PC-9 (cell line): ENCODE measurements around the gene EXOC2.

Experiments
- EZH2 ChIP-seq: fragments of 200-600 bp; sonication (generic); IDR thresholded peaks from 2 replicates; pipeline ENCODE4 v1.8.0; 2017; ENCODE audit warnings: antibody characterized with exemption, low read depth
- TF ChIP-seq, protein P1 (sequence below): fragments of 200-600 bp; sonication (generic); conservative IDR thresholded peaks from 2 replicates; pipeline ENCODE4 v1.6.1; 2017; ENCODE audit warnings: mixed run types, antibody characterized with exemption, mild to moderate bottlenecking, moderate library complexity

DNA sequence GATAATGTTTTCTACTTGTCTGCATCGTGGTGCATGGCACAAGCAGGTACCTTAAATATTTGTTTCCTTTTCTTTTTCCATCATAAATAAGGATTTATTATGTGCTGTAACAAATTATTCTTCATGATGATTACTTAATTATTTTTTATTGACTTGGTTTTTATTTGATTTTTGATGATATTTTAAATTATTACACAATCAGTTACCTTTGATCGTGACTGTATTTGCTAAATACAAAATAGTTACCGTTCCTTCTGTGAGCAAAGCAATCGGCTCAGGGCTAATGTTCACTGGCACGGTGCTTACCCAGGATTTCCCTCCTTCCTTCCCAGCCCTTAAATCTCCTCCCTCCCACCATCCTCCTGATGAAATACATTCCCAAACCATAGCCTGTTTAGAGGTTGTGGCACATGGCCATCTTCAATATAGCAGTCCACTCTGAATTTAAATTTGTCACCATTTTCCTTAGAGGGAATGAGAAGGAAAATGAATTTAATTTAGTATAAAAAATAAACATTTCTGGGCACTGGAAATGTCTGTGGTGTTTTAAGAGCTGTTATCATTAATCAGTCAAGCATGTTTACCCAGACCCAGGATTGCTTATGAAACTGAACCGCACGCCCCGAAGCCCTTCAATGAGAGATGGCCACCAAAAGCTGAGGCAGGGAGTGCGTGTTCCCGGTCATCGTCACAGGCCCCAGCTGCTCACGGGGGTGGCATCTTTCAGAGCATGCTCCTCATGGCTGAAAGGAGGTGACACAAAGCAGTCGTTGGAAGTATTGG lies 23.0 kb upstream of the EXOC2 start:
- TF ChIP-seq EZH2, result no peak
- TF ChIP-seq, protein P1, sequence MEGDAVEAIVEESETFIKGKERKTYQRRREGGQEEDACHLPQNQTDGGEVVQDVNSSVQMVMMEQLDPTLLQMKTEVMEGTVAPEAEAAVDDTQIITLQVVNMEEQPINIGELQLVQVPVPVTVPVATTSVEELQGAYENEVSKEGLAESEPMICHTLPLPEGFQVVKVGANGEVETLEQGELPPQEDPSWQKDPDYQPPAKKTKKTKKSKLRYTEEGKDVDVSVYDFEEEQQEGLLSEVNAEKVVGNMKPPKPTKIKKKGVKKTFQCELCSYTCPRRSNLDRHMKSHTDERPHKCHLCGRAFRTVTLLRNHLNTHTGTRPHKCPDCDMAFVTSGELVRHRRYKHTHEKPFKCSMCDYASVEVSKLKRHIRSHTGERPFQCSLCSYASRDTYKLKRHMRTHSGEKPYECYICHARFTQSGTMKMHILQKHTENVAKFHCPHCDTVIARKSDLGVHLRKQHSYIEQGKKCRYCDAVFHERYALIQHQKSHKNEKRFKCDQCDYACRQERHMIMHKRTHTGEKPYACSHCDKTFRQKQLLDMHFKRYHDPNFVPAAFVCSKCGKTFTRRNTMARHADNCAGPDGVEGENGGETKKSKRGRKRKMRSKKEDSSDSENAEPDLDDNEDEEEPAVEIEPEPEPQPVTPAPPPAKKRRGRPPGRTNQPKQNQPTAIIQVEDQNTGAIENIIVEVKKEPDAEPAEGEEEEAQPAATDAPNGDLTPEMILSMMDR, result no peak
